NCI-H2029 treated with DMSO at 0.1 percent for 48 hours (cell line): ENCODE data around the gene CDC73.
"Not testable (repeated sequence)": the region's sequence is repeated elsewhere in the genome, so short reads cannot be mapped to it uniquely, and the experiment has no call there.

ENCODE experiments used
- DNase-seq: peaks from one replicate; lab custom pipeline; 2025; lab: John Stamatoyannopoulos, UW

The CDC73 gene

DNA sequence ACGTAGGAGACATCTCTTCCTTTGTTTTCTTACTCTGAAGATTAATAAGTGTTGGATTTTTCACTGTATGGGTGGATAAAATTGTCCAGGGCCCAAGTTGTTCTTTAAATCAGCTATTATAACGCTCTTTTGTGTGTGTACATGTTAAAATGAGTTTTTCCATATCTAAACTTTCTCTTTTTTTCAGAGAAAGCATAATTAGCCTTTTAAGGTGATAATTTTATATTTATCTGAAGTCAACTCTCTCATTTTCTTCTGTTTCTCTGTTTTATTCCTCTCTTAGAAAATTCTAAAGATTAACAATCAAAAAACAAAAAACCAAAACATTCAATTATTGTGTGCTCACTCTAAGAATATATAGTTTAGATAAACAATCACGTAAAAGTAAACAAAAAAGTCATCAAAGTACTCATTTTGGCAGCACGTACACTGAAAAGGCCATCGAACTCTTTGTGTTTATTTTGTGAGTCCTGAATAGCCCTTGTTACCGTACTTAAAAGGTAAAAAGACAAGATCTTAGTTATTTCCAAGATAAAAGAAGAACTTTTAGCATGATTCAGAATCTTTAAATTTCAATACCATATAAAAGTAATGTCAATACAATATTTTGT is 7.2 kb upstream of the CDC73 start:
- DNase-seq = no peak

GRCh38 chr1:193115629-193116227 is 6.1 kb upstream of the CDC73 start:
- DNase-seq = no peak

DNA sequence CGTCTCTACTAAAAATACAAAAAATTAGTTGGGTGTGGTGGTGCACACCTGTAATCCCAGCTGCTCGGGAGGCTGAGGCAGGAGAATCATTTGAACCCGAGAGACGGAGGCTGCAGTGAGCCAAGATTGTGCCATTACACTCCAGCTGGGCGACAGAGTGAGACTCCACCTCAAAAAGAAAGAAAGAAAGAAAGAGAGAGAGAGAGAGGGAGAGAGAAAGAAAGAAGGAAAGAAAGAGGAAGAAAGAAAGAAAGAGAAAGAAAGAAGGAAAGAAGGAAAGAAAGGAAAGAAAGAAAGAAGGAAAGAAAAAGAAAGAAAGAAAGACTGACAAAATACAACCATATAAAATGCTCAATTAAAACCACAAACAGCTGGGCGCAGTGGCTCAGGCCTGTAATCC is 4.7 kb upstream of the CDC73 start:
- not testable (repeated sequence) for DNase-seq

- DNase-seq = no peak
Measured at GRCh38 chr1:193118194-193118593, 3.6 kb upstream of the CDC73 start.

DNA sequence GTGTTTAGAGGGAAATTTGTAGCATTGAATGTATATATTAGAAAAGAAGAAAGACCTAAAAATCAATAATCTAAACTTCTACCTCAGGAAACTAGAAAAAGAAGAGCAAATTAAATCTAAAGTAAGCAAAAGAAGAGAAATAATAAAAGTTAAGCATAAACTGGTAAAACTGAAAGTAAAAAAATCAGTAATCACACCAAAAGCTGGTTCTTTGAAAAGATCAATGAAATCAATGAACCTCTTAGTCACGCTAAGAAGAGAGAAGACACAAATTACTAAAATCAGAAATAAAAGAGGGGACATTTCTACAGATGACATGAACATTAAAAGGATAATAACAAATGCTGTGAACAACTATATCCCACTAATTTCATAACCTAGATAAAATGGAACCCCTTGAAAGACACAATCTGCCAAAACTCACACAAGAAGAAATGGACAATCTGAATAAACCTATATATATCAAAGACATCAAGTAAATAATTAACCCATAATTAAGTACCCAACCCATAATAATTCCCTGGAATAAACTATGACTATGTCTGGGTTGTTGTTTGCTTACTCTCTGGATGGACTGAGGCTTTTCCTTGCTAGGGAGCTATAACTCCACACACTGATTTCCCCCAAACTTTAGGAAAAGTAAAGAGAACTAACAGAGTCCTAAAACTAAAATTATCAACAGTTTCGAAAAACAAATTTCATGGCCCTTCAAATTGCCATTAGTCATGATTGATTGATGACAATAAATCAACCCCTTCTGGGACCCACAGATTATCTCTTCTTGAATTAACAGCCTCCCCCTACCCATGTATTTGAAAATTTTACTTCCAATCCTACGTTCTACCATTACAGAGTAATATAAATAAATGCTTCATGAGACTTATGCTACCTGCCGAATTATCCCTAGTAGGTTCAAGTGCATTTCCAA is 2.8 kb upstream of the CDC73 start:
- no peak for DNase-seq

DNA sequence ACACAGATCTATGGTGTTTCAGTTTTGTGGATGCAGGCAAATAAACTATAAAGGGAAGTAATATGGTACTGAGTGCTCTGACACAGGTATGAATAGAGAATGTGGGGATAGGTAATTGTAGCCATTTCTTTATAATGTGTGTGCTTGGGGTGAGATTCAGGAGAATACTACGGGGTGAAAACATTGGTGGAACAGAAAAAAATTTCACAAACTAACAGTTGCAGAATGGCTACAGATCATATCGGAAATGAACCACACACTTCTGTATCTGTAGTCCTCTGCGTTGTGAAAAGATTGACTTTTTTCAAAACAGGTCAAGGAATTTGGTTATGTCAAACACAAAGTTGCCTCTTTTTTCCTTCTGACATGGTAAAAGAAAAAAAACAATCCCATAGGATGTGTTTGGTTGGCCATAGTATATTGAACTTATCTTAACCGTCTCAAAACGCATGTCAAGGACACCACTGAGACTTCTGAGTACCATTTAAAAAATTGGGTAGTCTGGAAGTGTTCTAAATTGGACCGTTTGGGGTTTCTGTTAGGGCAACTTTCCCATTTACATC is 1.1 kb upstream of the CDC73 start:
- no peak for DNase-seq

DNA sequence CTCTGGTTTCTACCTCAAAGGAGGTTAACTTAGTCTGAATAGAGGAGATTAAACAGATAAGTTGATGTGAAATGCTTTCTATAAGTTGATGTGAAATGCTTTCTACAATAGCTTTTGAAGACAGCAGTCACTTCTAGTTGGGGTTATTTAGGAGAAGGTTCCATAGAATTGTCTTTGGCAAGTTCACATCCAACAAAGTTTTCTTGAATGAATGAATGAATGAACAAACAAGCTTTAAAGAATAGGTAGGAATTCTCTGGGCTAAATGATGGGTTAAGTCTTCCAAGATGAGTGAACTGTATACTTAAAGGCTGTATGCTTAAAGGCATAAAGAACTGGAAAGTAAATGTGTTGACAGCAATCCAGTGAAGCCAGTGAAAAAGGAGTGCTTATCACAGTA is 1.9 kb downstream of the CDC73 start:
- no peak for DNase-seq

DNA sequence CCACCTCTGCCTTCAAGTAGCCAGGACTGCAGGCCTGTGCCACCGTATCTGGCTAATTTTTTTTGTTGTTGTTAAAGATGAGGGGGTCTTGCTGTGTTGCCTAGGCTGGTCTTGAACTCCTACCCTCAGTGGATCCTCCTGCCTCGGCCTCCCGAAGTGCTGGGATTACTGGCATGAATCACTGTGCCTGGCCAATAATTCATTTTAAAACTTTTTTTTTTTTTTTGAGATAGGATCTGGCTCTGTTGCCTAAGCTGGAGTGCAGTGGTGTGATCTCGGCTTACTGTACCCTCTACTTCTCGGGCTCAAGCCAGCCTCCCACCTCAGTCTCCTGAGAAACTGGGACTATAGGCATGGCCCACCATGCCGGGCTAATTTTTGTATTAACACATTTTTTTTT is 3.5 kb downstream of the CDC73 start:
- no peak for DNase-seq

DNA sequence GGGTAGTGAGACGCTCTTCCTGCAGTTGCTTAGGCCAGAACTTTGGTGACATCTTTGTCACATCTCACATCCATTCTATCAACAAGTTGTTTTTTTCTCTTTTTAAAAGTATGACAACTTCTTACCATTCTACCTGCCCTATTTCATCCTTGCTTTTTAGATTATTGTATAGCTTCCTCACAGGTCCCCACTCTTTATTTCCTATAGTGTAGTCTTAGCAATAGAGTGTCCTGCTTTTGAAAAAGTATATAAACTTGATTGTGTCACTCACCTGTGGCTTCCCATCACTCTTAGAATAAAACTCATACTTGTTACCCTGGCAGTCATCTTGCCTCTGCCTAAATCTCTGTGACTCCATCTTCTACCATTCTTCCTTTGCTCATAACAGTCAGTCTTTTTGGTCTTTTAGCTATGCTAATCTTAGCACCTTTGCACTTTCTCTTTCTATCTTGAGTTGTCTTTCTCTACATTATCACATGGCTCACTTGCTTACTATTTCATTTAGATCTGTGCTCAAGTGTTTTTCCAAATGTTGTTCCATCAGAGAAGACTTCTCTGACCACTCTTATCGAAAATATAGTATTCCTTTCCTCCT is 9.5 kb downstream of the CDC73 start:
- no peak for DNase-seq

- DNase-seq = no peak
Measured at GRCh38 chr1:193140254-193140653, 18.4 kb downstream of the CDC73 start.

DNA sequence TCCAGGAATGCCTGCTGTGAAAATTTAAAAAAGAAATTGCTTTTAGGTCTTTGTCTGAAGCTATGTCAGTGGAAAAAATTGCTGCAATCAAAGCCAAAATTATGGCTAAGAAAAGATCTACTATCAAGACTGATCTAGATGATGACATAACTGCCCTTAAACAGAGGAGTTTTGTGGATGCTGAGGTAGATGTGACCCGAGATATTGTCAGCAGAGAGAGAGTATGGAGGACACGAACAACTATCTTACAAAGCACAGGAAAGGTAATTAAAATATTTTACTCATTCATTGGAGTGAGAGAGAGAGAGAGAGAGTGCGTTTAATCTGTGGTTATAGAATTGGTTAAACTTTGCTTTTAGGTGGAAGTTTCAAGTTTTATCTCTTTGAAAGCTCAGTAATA is 20.0 kb downstream of the CDC73 start:
- no peak for DNase-seq

DNA sequence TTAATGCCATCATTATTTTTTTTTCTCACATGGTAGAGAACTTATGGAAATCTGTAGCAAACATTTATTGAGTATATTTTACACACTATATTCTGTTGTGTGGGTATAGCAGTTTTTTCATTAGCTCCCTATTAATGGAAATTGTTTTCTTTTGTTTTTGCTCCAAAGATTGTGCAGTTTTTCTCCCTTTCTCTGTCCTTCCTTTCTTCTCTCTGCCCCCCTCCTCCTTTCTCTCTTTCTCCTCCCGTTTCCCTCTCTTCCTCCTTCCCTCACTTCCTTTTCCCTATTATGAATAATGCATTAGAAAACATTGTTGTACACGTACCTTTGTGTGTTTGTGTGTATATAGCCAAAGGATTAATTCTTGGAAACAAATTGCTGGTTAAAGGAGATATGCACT is 20.6 kb downstream of the CDC73 start:
- no peak for DNase-seq

GRCh38 chr1:193143285-193143684 is 21.5 kb downstream of the CDC73 start:
- DNase-seq = no peak

DNA sequence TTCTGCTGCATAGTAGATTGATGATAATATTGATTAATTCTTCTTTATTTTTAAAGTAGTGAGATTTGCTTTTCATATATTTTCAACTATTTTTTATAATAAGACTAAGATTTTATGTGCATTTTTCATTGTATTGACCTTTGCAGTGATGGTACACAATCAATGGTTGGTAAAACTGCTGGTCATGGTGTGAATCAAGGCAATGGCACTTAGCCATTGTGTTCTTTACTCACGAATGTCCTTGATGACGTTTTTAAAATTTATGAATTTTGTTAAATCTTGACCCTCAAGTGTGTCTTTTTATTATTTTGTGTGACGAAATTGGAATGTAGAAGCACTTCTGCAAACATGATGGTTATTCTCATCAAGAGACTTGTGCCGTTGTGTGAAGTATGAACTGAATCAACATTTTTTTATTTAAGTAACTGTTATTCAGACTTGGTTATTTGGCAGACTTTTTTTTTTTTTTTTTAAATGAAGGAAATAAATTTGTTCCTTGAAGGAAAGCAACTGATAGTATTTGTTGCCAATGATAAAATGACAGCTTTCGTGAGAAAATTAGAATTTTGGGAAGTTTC is 22.6 kb downstream of the CDC73 start:
- no peak for DNase-seq

GRCh38 chr1:193144999-193145398 is 23.2 kb downstream of the CDC73 start:
- DNase-seq = no peak

DNA sequence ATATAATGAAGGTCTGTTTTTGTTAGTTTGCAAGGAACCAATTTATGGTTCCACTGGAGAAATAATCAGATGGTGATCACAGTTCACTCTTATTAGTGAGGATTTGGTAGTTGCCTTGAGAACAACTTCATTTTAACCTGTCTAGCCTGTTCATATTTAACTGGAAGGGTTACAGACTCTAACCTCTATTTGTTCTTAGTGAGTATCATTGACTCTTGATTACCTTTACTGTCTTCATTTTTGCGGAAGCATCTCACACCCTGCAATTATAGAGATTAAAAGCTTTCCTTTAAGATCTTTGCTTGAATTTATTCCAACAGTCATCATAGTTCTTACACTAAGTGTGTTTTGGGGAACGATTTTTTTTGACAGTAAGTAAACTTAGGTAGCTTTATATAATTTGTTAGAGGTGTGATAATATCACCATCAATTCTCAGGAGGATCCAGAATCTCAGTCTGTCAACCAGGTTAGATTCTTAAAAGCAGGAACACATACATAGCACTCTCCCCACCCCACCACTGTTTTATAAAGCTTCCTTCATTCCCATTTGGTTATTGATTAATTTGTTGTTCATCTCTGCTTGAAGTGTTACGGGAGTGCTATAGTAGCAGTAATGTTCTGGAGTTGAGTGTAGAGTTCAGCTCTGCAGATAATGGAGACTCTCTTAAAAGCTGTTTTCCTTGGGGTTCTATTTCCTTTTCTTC is 34.4 kb downstream of the CDC73 start:
- no peak for DNase-seq

GRCh38 chr1:193156822-193157142 is 35.0 kb downstream of the CDC73 start:
- no peak for DNase-seq

GRCh38 chr1:193157360-193157759 is 35.5 kb downstream of the CDC73 start:
- no peak for DNase-seq

- DNase-seq = no peak
Measured at GRCh38 chr1:193176113-193176512, 54.3 kb downstream of the CDC73 start.

DNA sequence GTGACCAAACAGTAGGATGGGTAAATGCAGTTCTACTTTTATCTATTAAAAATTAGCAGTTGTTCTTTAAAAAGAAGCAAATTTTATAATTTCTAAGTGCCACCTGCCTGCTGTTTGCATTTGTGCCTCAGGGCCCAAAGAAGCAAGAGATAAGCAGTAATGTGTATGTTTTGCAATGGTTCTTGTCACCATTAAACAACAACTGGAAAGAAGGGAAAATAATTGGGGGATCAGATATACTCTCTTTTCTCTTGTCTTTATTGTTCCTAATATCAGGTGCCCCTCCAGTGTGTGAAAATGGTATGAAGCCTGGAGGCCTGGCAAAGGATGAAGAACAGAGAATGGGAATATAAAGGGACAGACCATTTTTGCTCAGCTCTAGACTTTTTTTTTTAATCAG is 55.0 kb downstream of the CDC73 start:
- DNase-seq = no peak

- no peak for DNase-seq
Measured at GRCh38 chr1:193179094-193179493, 57.3 kb downstream of the CDC73 start.

GRCh38 chr1:193181536-193181935 is 59.7 kb downstream of the CDC73 start:
- DNase-seq = no peak
